Kidney epithelial cell (primary cell): ENCODE data around the gene PLA2R1. TPM values are rescaled to one million over a fixed set of nuclear protein-coding genes. Genes with fewer than 3 reads are reported as not detected.

Source experiments
- DNase-seq: peaks from one replicate; pipeline ENCODE4 v3.0.0-alpha.2; 2010; ENCODE audit warnings: low read depth
- H3K27me3 ChIP-seq: 2 replicates; pipeline ENCODE4 v1.6.0; 2011; ENCODE audit warnings: low read length; ENCODE audit not compliant: control insufficient read depth, insufficient read depth
- H3K36me3 ChIP-seq: 2 replicates; pipeline ENCODE4 v1.5.1; 2011; ENCODE audit warnings: low read length; ENCODE audit not compliant: control insufficient read depth, insufficient read depth
- H3K4me3 ChIP-seq: 2 replicates; pipeline ENCODE4 v1.5.1; 2011; ENCODE audit warnings: low read depth, mild to moderate bottlenecking, control low read depth, low read length
- total RNA-seq: library from RNA; depleted of rRNA; stranded (reverse); fragments of >200 nt; gene quantifications from 2 replicates; pipeline ENCODE4 v1.2.3, GENCODE V29; 2015
- TF ChIP-seq, protein P1 (sequence below): IDR thresholded peaks from 2 replicates; pipeline ENCODE4 v1.5.1; 2011; ENCODE audit warnings: mild to moderate bottlenecking, moderate library complexity, low read length, control low read depth, inconsistent platforms; ENCODE audit not compliant: insufficient read depth, poor library complexity, severe bottlenecking

Gene PLA2R1
- total RNA-seq, 1 donor from 2014 or later = 3.6 TPM

- TF ChIP-seq, protein P1, sequence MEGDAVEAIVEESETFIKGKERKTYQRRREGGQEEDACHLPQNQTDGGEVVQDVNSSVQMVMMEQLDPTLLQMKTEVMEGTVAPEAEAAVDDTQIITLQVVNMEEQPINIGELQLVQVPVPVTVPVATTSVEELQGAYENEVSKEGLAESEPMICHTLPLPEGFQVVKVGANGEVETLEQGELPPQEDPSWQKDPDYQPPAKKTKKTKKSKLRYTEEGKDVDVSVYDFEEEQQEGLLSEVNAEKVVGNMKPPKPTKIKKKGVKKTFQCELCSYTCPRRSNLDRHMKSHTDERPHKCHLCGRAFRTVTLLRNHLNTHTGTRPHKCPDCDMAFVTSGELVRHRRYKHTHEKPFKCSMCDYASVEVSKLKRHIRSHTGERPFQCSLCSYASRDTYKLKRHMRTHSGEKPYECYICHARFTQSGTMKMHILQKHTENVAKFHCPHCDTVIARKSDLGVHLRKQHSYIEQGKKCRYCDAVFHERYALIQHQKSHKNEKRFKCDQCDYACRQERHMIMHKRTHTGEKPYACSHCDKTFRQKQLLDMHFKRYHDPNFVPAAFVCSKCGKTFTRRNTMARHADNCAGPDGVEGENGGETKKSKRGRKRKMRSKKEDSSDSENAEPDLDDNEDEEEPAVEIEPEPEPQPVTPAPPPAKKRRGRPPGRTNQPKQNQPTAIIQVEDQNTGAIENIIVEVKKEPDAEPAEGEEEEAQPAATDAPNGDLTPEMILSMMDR = no peak
- Histone ChIP-seq H3K4me3 (no peak overlapping the region), H3K27me3 (no peaks in the 10 kb centered on the region), H3K36me3 (no peaks in the 10 kb centered on the region)
- DNase-seq = no peak
These were observed 103.3 kb downstream of the PLA2R1 start for GRCh38 chr2:159959136-159959535.

DNA sequence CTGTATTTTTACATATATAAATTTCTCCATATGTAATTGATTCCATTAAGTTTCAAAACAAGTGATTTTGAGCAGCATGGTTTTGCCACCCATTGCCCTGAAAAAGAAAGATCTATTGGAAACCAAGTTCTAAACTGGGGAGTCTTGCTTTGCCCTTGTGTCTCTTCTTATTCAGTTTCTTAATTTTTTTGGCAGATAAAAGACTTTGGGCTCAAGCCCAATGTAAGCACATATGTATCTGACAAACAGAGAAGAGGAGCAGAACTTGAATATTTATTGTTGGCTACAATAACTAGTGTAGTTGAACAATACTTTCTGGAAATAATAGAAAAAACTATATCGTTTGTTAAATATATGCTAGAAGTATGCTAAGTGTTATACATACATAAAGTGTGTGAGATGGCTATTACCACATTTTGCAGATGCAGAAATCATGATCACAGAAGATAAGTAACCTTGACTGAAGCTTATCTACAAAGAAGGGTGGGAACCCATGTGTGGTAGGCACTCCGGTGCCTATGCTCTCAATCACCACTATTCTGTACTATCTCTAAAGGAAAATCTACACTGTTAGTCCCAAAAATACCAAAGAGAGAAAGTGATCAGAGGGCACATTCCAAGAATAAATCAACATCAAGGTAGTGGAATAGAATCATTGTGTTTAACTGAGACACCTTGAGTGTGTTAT lies 109.1 kb downstream of the PLA2R1 start:
- TF ChIP-seq, protein P1 = no peak
- Histone ChIP-seq H3K27me3 (no peaks in the 10 kb centered on the region), H3K36me3 (no peaks in the 10 kb centered on the region), H3K4me3 (no peak overlapping the region)
- DNase-seq = no peak

DNA sequence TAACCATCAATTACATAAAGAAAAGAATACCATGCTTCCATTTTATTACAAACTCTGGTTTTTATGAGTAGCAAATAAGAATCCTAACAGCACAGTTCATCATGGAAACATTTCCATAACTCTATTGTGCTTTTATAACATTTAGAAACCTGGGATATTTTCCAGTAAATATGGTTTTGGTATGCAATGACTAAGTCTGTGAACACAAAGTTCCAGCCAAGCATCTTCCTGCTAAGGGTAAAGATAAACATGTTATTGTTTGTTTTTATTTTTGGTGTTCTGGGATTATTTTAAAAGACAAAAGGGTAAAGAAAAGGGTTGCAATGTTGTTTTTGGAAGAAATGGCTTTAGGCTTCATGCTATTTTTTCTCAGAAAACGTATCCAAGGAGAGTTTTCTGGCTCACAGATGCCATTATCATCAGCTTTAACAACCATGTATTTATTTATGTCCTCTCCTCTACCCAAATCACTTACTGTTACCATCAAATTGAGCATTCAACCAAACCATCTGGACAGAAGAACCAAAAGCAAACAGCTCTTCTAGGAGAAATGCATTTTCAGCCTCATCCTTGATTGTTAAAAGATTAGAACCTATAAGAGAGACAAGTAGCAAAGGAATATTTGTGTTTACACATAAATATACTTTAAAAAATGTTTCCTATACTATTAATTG lies 116.0 kb downstream of the PLA2R1 start:
- H3K4me3 ChIP-seq = no peak overlapping the region
- DNase-seq = no peak
- TF ChIP-seq, protein P1 = no peak
- H3K36me3 ChIP-seq = no peaks in the 10 kb centered on the region
- H3K27me3 ChIP-seq = no peaks in the 10 kb centered on the region

GRCh38 chr2:159944874-159945273 lies 117.5 kb downstream of the PLA2R1 start:
- H3K27me3 ChIP-seq = no peaks in the 10 kb centered on the region
- TF ChIP-seq, protein P1 = no peak
- no peak overlapping the region for H3K4me3 ChIP-seq
- no peak for DNase-seq
- H3K36me3 ChIP-seq = no peaks in the 10 kb centered on the region

- H3K4me3 ChIP-seq = no peak overlapping the region
These were observed 120.3 kb downstream of the PLA2R1 start for GRCh38 chr2:159942146-159942545.

More at GRCh38 chr2:159942146-159942545, 120.3 kb downstream of the PLA2R1 start:
- H3K36me3 ChIP-seq = no peaks in the 10 kb centered on the region
- TF ChIP-seq, protein P1 = no peak
- no peaks in the 10 kb centered on the region for H3K27me3 ChIP-seq
- DNase-seq = no peak
